GM15510 (cell line): Measurements from ENCODE around the gene ADARB1.

Experiments used
- POLR2A ChIP-seq: IDR thresholded peaks from 3 replicates; pipeline ENCODE4 v1.6.1; 2011; ENCODE audit warnings: borderline replicate concordance; ENCODE audit not compliant: insufficient read length; ENCODE audit errors: extremely low read depth

The ADARB1 gene

GRCh38 chr21:45074818-45075595 is 627 bp downstream of the ADARB1 start:
- TF ChIP-seq POLR2A = no peak

GRCh38 chr21:45075596-45076244 is 1.3 kb downstream of the ADARB1 start:
- no peak for TF ChIP-seq POLR2A

GRCh38 chr21:45076245-45076711 is 1.9 kb downstream of the ADARB1 start:
- TF ChIP-seq POLR2A = no peak

- TF ChIP-seq POLR2A = no peak
These were observed 4.0 kb downstream of the ADARB1 start for GRCh38 chr21:45078371-45078770.

GRCh38 chr21:45078877-45079281 is 4.5 kb downstream of the ADARB1 start:
- TF ChIP-seq POLR2A = no peak

GRCh38 chr21:45079351-45079750 is 5.0 kb downstream of the ADARB1 start:
- TF ChIP-seq POLR2A = no peak

GRCh38 chr21:45080232-45080631 is 5.9 kb downstream of the ADARB1 start:
- TF ChIP-seq POLR2A = no peak

GRCh38 chr21:45080639-45081414 is 6.4 kb downstream of the ADARB1 start:
- TF ChIP-seq POLR2A = no peak

- TF ChIP-seq POLR2A = no peak
These were observed 7.3 kb downstream of the ADARB1 start for GRCh38 chr21:45081636-45082035.

GRCh38 chr21:45082736-45083135 is 8.4 kb downstream of the ADARB1 start:
- no peak for TF ChIP-seq POLR2A

GRCh38 chr21:45084121-45084520 is 9.7 kb downstream of the ADARB1 start:
- no peak for TF ChIP-seq POLR2A

GRCh38 chr21:45084881-45085536 is 10.6 kb downstream of the ADARB1 start:
- TF ChIP-seq POLR2A = no peak

GRCh38 chr21:45085700-45086099 is 11.3 kb downstream of the ADARB1 start:
- TF ChIP-seq POLR2A = no peak

GRCh38 chr21:45086337-45086958 is 12.1 kb downstream of the ADARB1 start:
- no peak for TF ChIP-seq POLR2A

GRCh38 chr21:45087022-45087823 is 12.8 kb downstream of the ADARB1 start:
- TF ChIP-seq POLR2A = no peak
